SK-N-MC (cell line): ENCODE data around the gene DGKI.

ENCODE experiments used
- EZH2 ChIP-seq: fragments of 200-600 bp; sonication (generic); IDR thresholded peaks from one replicate; pipeline ENCODE4 v1.6.1; 2017; ENCODE audit warnings: antibody characterized with exemption
- POLR2AphosphoS5 ChIP-seq: IDR thresholded peaks from 2 replicates; pipeline ENCODE4 v1.6.1; 2012; ENCODE audit warnings: mild to moderate bottlenecking, low read depth, low read length, borderline replicate concordance

DNA sequence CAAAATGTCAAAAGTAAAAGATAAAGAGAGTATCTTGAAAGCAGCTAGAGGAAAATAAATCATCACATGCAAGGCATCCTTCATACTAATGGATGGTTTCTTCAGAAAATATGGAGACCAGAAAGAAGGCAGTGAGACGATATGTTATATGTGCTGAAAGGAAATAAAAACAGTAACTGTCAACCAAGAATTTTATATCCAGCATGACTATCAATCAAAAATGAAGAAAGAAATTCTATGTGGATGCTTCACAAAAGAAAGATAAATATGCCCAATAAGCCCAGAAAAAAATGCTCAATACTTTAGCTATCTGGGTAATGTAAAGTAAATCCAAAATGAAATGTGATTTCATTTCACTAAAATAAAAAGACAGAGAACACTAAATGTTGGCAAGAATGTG lies 142.1 kb downstream of the DGKI start:
- TF ChIP-seq POLR2AphosphoS5 = no peak
- no peak for TF ChIP-seq EZH2
